ENCODE results near the gene TFB2M. TPM values are rescaled to one million over a fixed set of nuclear protein-coding genes. Genes with fewer than 3 reads are reported as not detected.
"Not testable (repeated sequence)": the region's sequence is repeated elsewhere in the genome, so short reads cannot be mapped to it uniquely, and the experiment has no call there.

TFB2M gene
- 37.8 and 40.1 TPM in 2 replicates for total RNA-seq (2014; rRNA removed; shearing (Covaris generic))

- DNase-seq (ENCODE audit: low spot score), result peak; percentile 99
Measured at GRCh38 chr1:246566128-246566812, at the start of gene TFB2M, which contains the start of gene CNST. TSS of gene TFB2M (minus strand) at chr1:246566261. CDS start at chr1:246566138, 123 bp downstream. TSS of gene CNST (plus strand) at chr1:246566456. CDS start at chr1:246591563, 25,107 bp downstream.

GRCh38 chr1:246613096-246613758, 47.2 kb upstream of the TFB2M start:
- no peak for DNase-seq (ENCODE audit: low spot score)

GRCh38 chr1:246609632-246610031, 43.6 kb upstream of the TFB2M start:
- peak; percentile 79 for DNase-seq (ENCODE audit: low spot score)

GRCh38 chr1:246608616-246609376, 42.7 kb upstream of the TFB2M start:
- peak; percentile 98 for DNase-seq (ENCODE audit: low spot score)

- DNase-seq (ENCODE audit: low spot score), result no peak
Measured at GRCh38 chr1:246607462-246607861, 41.4 kb upstream of the TFB2M start.

GRCh38 chr1:246605231-246605630, 39.2 kb upstream of the TFB2M start:
- DNase-seq (ENCODE audit: low spot score), result not testable (repeated sequence)

- no peak for DNase-seq (ENCODE audit: low spot score)
Measured at GRCh38 chr1:246602194-246602593, 36.1 kb upstream of the TFB2M start.

GRCh38 chr1:246600579-246600978, 34.5 kb upstream of the TFB2M start:
- DNase-seq (ENCODE audit: low spot score), result no peak

- no peak for DNase-seq (ENCODE audit: low spot score)
Measured at GRCh38 chr1:246599315-246599714, 33.3 kb upstream of the TFB2M start.

GRCh38 chr1:246597971-246598370, 31.9 kb upstream of the TFB2M start:
- no peak for DNase-seq (ENCODE audit: low spot score)

GRCh38 chr1:246597340-246597739, 31.3 kb upstream of the TFB2M start:
- DNase-seq (ENCODE audit: low spot score), result no peak

GRCh38 chr1:246595146-246595545, 29.1 kb upstream of the TFB2M start:
- DNase-seq (ENCODE audit: low spot score), result no peak

GRCh38 chr1:246592695-246593094, 26.6 kb upstream of the TFB2M start:
- peak; percentile 66 for DNase-seq (ENCODE audit: low spot score)

GRCh38 chr1:246591958-246592357, 25.9 kb upstream of the TFB2M start:
- no peak for DNase-seq (ENCODE audit: low spot score)

GRCh38 chr1:246591504-246591903, 25.4 kb upstream of the TFB2M start:
- no peak for DNase-seq (ENCODE audit: low spot score)

GRCh38 chr1:246591047-246591446, 25.0 kb upstream of the TFB2M start:
- no peak for DNase-seq (ENCODE audit: low spot score)

- not testable (repeated sequence) for DNase-seq (ENCODE audit: low spot score)
Measured at GRCh38 chr1:246589919-246590318, 23.9 kb upstream of the TFB2M start.

- peak; percentile 43 for DNase-seq (ENCODE audit: low spot score)
Measured at GRCh38 chr1:246588159-246588721, 22.2 kb upstream of the TFB2M start.

GRCh38 chr1:246587606-246588005, 21.5 kb upstream of the TFB2M start:
- no peak for DNase-seq (ENCODE audit: low spot score)

GRCh38 chr1:246587032-246587431, 21.0 kb upstream of the TFB2M start:
- no peak for DNase-seq (ENCODE audit: low spot score)

- no peak for DNase-seq (ENCODE audit: low spot score)
Measured at GRCh38 chr1:246583448-246584185, 17.6 kb upstream of the TFB2M start.

Measured in A172 (cell line).